ENCODE results near the gene TSPAN18.
A peak's percentile ranks its signal among the peaks of the same experiment; 100 is the strongest.

The TSPAN18 gene

GRCh38 chr11:44699497-44700408 is 27.0 kb upstream of the TSPAN18 start:
- no peak overlapping the region for H4K12ac ChIP-seq (ENCODE audit: low read depth, low read length)
- no peak overlapping the region for H3K4me3 ChIP-seq (ENCODE audit: low read depth, low read length)
- H3K27ac ChIP-seq (ENCODE audit: low read depth, low read length), result no peak overlapping the region
- H3K4ac ChIP-seq (ENCODE audit: low read depth, low read length), result no peak overlapping the region
- no peak overlapping the region for H3K14ac ChIP-seq (ENCODE audit: low read length)
- DNase-seq, result no peak
- no peaks in the 10 kb centered on the region for H3K79me2 ChIP-seq (ENCODE audit: control insufficient read depth, insufficient read depth, low read length, poor library complexity)
- H3K36me3 ChIP-seq (ENCODE audit: control insufficient read depth in 1 of 2, insufficient read depth in 2 of 2, low read length in 2 of 2), result no peaks in the 10 kb centered on the region
- no CpG with 5 or more reads among the region's 12 CpGs for WGBS (ENCODE audit: extremely low coverage, insufficient coverage, insufficient read length)
- H3K9ac ChIP-seq (ENCODE audit: low read length), result no peak overlapping the region
- H2AFZ ChIP-seq (ENCODE audit: insufficient read depth, low read length, poor library complexity), result no peak overlapping the region
- H3K27me3 ChIP-seq (ENCODE audit: insufficient read depth, low read length), result no peaks in the 10 kb centered on the region
- H3K9me3 ChIP-seq (ENCODE audit: insufficient read depth, low read depth, low read length), result peaks cover 5% of the 10 kb centered on the region
- H3K79me1 ChIP-seq (ENCODE audit: low read length), result peaks cover 6% of the 10 kb centered on the region
- no peak overlapping the region for H4K8ac ChIP-seq (ENCODE audit: low read depth, low read length)
- no peak overlapping the region for H3K23ac ChIP-seq (ENCODE audit: low read length)
- no peak overlapping the region for H3K18ac ChIP-seq (ENCODE audit: low read length)
- H3K4me2 ChIP-seq (ENCODE audit: low read length), result no peak overlapping the region
- no peak overlapping the region for H2BK5ac ChIP-seq (ENCODE audit: low read depth, low read length, poor library complexity)
- H3K4me1 ChIP-seq (ENCODE audit: control insufficient read depth in 1 of 2, insufficient read depth in 2 of 2, low read length in 2 of 2), result peaks cover 18 to 23% of the 10 kb centered on the region in 2 experiments
- no peak overlapping the region for H2BK120ac ChIP-seq (ENCODE audit: insufficient read depth, low read length, poor library complexity)
- no peak overlapping the region for H2AK5ac ChIP-seq (ENCODE audit: low read length)
- no peak overlapping the region for H2BK12ac ChIP-seq (ENCODE audit: low read length)
- no peak overlapping the region for H4K91ac ChIP-seq (ENCODE audit: low read depth, low read length)

GRCh38 chr11:44701276-44701675 is 25.5 kb upstream of the TSPAN18 start:
- H2AFZ ChIP-seq (ENCODE audit: insufficient read depth, low read length, poor library complexity), result no peak overlapping the region
- H2BK12ac ChIP-seq (ENCODE audit: low read length), result peak overlapping the region; percentile 58
- no peak overlapping the region for H2BK120ac ChIP-seq (ENCODE audit: insufficient read depth, low read length, poor library complexity)
- no peaks in the 10 kb centered on the region for H3K36me3 ChIP-seq (ENCODE audit: control insufficient read depth in 1 of 2, insufficient read depth in 2 of 2, low read length in 2 of 2)
- H3K4ac ChIP-seq (ENCODE audit: low read depth, low read length), result no peak overlapping the region
- WGBS (ENCODE audit: extremely low coverage, insufficient coverage, insufficient read length), result no CpG with 5 or more reads among the region's 2 CpGs
- no peak for DNase-seq
- no peak overlapping the region for H3K23ac ChIP-seq (ENCODE audit: low read length)
- H3K4me3 ChIP-seq (ENCODE audit: low read depth, low read length), result no peak overlapping the region
- H3K27me3 ChIP-seq (ENCODE audit: insufficient read depth, low read length), result no peaks in the 10 kb centered on the region
- H3K9ac ChIP-seq (ENCODE audit: low read length), result no peak overlapping the region
- no peak overlapping the region for H4K12ac ChIP-seq (ENCODE audit: low read depth, low read length)
- H3K4me1 ChIP-seq (ENCODE audit: control insufficient read depth in 1 of 2, insufficient read depth in 2 of 2, low read length in 2 of 2), result peaks cover 18 to 23% of the 10 kb centered on the region in 2 experiments
- H3K18ac ChIP-seq (ENCODE audit: low read length), result no peak overlapping the region
- H4K91ac ChIP-seq (ENCODE audit: low read depth, low read length), result peak overlapping the region; percentile 45
- H3K79me2 ChIP-seq (ENCODE audit: control insufficient read depth, insufficient read depth, low read length, poor library complexity), result no peaks in the 10 kb centered on the region
- H3K79me1 ChIP-seq (ENCODE audit: low read length), result peaks cover 6% of the 10 kb centered on the region
- no peak overlapping the region for H3K4me2 ChIP-seq (ENCODE audit: low read length)
- H3K9me3 ChIP-seq (ENCODE audit: insufficient read depth, low read depth, low read length), result peaks cover 5% of the 10 kb centered on the region
- no peak overlapping the region for H2AK5ac ChIP-seq (ENCODE audit: low read length)
- no peak overlapping the region for H2BK5ac ChIP-seq (ENCODE audit: low read depth, low read length, poor library complexity)
- no peak overlapping the region for H3K27ac ChIP-seq (ENCODE audit: low read depth, low read length)
- H3K14ac ChIP-seq (ENCODE audit: low read length), result no peak overlapping the region
- H4K8ac ChIP-seq (ENCODE audit: low read depth, low read length), result no peak overlapping the region

- H3K9me3 ChIP-seq (ENCODE audit: insufficient read depth, low read depth, low read length), result peaks cover 5% of the 10 kb centered on the region
- no peak overlapping the region for H4K91ac ChIP-seq (ENCODE audit: low read depth, low read length)
- H3K36me3 ChIP-seq (ENCODE audit: control insufficient read depth in 1 of 2, insufficient read depth in 2 of 2, low read length in 2 of 2), result no peaks in the 10 kb centered on the region
- no peak overlapping the region for H3K23ac ChIP-seq (ENCODE audit: low read length)
- H3K4me1 ChIP-seq (ENCODE audit: control insufficient read depth in 1 of 2, insufficient read depth in 2 of 2, low read length in 2 of 2), result peaks cover 18 to 23% of the 10 kb centered on the region in 2 experiments
- H3K79me2 ChIP-seq (ENCODE audit: control insufficient read depth, insufficient read depth, low read length, poor library complexity), result no peaks in the 10 kb centered on the region
- no peak overlapping the region for H4K12ac ChIP-seq (ENCODE audit: low read depth, low read length)
- no peak overlapping the region for H2BK120ac ChIP-seq (ENCODE audit: insufficient read depth, low read length, poor library complexity)
- H3K9ac ChIP-seq (ENCODE audit: low read length), result no peak overlapping the region
- H3K4ac ChIP-seq (ENCODE audit: low read depth, low read length), result no peak overlapping the region
- no peak overlapping the region for H3K18ac ChIP-seq (ENCODE audit: low read length)
- H2BK12ac ChIP-seq (ENCODE audit: low read length), result no peak overlapping the region
- H3K79me1 ChIP-seq (ENCODE audit: low read length), result peaks cover 6% of the 10 kb centered on the region
- no peak overlapping the region for H2AFZ ChIP-seq (ENCODE audit: insufficient read depth, low read length, poor library complexity)
- H3K27ac ChIP-seq (ENCODE audit: low read depth, low read length), result peak overlapping the region; percentile 22
- H3K4me3 ChIP-seq (ENCODE audit: low read depth, low read length), result no peak overlapping the region
- WGBS (ENCODE audit: extremely low coverage, insufficient coverage, insufficient read length), result no CpG with 5 or more reads among the region's 4 CpGs
- no peak overlapping the region for H3K4me2 ChIP-seq (ENCODE audit: low read length)
- no peak for DNase-seq
- no peak overlapping the region for H2AK5ac ChIP-seq (ENCODE audit: low read length)
- H3K14ac ChIP-seq (ENCODE audit: low read length), result no peak overlapping the region
- H2BK5ac ChIP-seq (ENCODE audit: low read depth, low read length, poor library complexity), result no peak overlapping the region
- no peaks in the 10 kb centered on the region for H3K27me3 ChIP-seq (ENCODE audit: insufficient read depth, low read length)
- H4K8ac ChIP-seq (ENCODE audit: low read depth, low read length), result no peak overlapping the region
These were observed 23.9 kb upstream of the TSPAN18 start for GRCh38 chr11:44702889-44703288.

GRCh38 chr11:44707094-44707493 is 19.7 kb upstream of the TSPAN18 start:
- Histone ChIP-seq H2AFZ (ENCODE audit: insufficient read depth, low read length, poor library complexity) (no peak overlapping the region), H3K79me2 (ENCODE audit: control insufficient read depth, insufficient read depth, low read length, poor library complexity) (no peaks in the 10 kb centered on the region), H3K79me1 (ENCODE audit: low read length) (peaks cover 6% of the 10 kb centered on the region), H4K8ac (ENCODE audit: low read depth, low read length) (no peak overlapping the region), H3K9me3 (ENCODE audit: insufficient read depth, low read depth, low read length) (peaks cover 2% of the 10 kb centered on the region), H3K14ac (ENCODE audit: low read length) (no peak overlapping the region), H3K4me3 (ENCODE audit: low read depth, low read length) (no peak overlapping the region), H3K18ac (ENCODE audit: low read length) (no peak overlapping the region), H3K4ac (ENCODE audit: low read depth, low read length) (no peak overlapping the region), H2AK5ac (ENCODE audit: low read length) (no peak overlapping the region), H3K27me3 (ENCODE audit: insufficient read depth, low read length) (no peaks in the 10 kb centered on the region), H3K36me3 (ENCODE audit: control insufficient read depth in 1 of 2, insufficient read depth in 2 of 2, low read length in 2 of 2) (no peaks in the 10 kb centered on the region), H4K12ac (ENCODE audit: low read depth, low read length) (no peak overlapping the region), H3K4me1 (ENCODE audit: control insufficient read depth in 1 of 2, insufficient read depth in 2 of 2, low read length in 2 of 2) (peaks cover 18 to 30% of the 10 kb centered on the region in 2 experiments), H4K91ac (ENCODE audit: low read depth, low read length) (no peak overlapping the region), H2BK12ac (ENCODE audit: low read length) (no peak overlapping the region), H2BK120ac (ENCODE audit: insufficient read depth, low read length, poor library complexity) (no peak overlapping the region), H3K9ac (ENCODE audit: low read length) (no peak overlapping the region), H3K27ac (ENCODE audit: low read depth, low read length) (no peak overlapping the region), H2BK5ac (ENCODE audit: low read depth, low read length, poor library complexity) (no peak overlapping the region), H3K4me2 (ENCODE audit: low read length) (no peak overlapping the region), H3K23ac (ENCODE audit: low read length) (no peak overlapping the region)
- no peak for DNase-seq
- no CpG with 5 or more reads among the region's 2 CpGs for WGBS (ENCODE audit: extremely low coverage, insufficient coverage, insufficient read length)
